SU-DHL-6 (cell line): Measurements from ENCODE around the gene DDX51.

Experiments used
- EZH2phosphoT487 ChIP-seq: fragments of 200-600 bp; sonication (generic), shearing (Covaris generic); conservative IDR thresholded peaks from 2 replicates; pipeline ENCODE4 v1.6.1; 2018; ENCODE audit warnings: mild to moderate bottlenecking, antibody characterized with exemption, low read length, moderate library complexity, mixed read lengths
- TF ChIP-seq, protein P1 (sequence below): fragments of 200-600 bp; sonication (generic); IDR thresholded peaks from one replicate; pipeline ENCODE4 v1.5.1; 2017; ENCODE audit warnings: antibody characterized with exemption, mild to moderate bottlenecking, low read length, moderate library complexity; ENCODE audit not compliant: insufficient read depth, poor library complexity, severe bottlenecking

DNA sequence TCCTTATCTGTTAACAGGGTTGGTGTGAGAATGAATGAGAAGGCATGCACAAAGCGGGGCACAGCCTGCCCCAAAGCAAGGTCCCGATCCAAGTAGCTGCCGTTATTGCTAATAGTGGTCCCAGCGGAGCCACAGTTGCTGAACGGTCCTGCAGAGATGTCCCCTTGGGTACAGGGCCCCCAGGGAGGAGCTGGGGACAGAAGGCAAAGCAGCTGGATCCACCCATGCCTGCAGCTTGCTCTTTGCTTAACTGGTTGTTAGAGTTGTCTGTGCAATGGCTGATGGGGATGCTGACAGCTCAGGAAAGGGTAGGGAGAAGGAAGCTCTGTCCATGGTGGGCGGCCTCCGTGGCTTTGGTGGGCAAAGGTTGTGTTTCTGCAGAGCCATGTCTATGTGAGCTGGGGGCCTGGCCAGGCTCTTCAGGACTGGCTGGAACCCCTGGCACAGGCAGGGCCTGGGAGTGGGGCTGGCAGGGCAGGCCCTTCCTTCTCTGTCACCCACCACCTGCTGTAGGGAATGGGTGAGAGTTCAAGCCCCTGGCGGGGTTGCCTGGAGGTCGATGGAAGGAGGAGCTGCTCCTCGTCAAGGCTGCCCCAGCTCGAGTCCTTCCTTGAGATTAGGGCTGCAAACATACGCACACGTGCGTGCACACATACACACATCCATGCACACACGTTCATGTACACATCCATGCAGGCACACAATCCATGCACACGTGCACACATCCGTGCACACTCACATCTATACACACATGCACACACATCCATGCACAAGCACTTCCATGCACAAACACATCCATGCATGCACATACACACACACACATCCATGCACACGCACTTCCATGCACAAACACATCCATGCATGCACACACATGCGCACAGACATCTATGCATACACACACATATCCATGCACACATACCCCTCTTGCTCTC is 35.6 kb upstream of the DDX51 start:
- TF ChIP-seq, protein P1, sequence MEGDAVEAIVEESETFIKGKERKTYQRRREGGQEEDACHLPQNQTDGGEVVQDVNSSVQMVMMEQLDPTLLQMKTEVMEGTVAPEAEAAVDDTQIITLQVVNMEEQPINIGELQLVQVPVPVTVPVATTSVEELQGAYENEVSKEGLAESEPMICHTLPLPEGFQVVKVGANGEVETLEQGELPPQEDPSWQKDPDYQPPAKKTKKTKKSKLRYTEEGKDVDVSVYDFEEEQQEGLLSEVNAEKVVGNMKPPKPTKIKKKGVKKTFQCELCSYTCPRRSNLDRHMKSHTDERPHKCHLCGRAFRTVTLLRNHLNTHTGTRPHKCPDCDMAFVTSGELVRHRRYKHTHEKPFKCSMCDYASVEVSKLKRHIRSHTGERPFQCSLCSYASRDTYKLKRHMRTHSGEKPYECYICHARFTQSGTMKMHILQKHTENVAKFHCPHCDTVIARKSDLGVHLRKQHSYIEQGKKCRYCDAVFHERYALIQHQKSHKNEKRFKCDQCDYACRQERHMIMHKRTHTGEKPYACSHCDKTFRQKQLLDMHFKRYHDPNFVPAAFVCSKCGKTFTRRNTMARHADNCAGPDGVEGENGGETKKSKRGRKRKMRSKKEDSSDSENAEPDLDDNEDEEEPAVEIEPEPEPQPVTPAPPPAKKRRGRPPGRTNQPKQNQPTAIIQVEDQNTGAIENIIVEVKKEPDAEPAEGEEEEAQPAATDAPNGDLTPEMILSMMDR, result no peak
- TF ChIP-seq EZH2phosphoT487, result no peak
